Muscle layer of duodenum (tissue), 2 donors: ENCODE results near the gene ERICH4.

Experiments used
- H3K27ac ChIP-seq: one replicate; pipeline ENCODE4 v1.7.0; 2013; ENCODE audit warnings: mild to moderate bottlenecking, low read length
- H3K27me3 ChIP-seq: one replicate; pipeline ENCODE4 v1.7.0; 2013; ENCODE audit warnings: low read depth, mild to moderate bottlenecking, control low read depth, low read length
- H3K36me3 ChIP-seq, 2 donors: one replicate each; pipeline ENCODE4 v1.7.0; 2013; ENCODE audit warnings: low read length in 2 of 2, control low read depth in 1 of 2, mild to moderate bottlenecking in 1 of 2; ENCODE audit not compliant: insufficient read depth in 2 of 2, control insufficient read depth in 1 of 2
- H3K4me1 ChIP-seq, 2 donors: one replicate each; pipeline ENCODE4 v1.7.0; 2013; ENCODE audit warnings: low read length in 2 of 2, mild to moderate bottlenecking in 2 of 2, control low read depth in 1 of 2, moderate library complexity in 1 of 2; ENCODE audit not compliant: insufficient read depth in 2 of 2, control insufficient read depth in 1 of 2
- H3K4me3 ChIP-seq, 2 donors: one replicate each; pipeline ENCODE4 v1.7.0; 2013; ENCODE audit warnings: low read length in 2 of 2, low read depth in 1 of 2, mild to moderate bottlenecking in 1 of 2
- H3K9me3 ChIP-seq, 2 donors: one replicate each; pipeline ENCODE4 v1.7.0; 2013; ENCODE audit warnings: low read length in 2 of 2, control low read depth in 1 of 2, mild to moderate bottlenecking in 1 of 2; ENCODE audit not compliant: control insufficient read depth in 1 of 2
- donor health status: healthy.

ERICH4 gene

DNA sequence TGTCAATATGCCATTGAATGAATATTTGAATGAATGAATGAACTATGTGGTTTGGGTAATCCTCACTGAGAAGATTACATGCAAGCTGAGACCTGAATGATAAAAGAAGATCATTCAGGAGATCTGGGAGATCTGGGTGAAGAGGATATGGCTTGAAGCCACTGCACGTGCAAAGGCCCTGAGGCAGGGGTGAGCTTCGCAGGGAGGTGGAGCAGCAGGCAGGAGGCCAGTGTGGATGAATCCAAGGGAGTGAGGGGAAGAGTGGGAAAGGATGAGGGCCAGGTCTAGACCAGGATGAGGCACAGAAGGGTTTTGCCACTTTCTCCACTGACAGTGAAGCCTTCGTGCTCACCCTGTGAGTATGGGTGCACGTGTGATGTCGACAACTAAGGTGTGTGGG is 49.9 kb downstream of the ERICH4 start:
- Histone ChIP-seq H3K9me3 (no peaks in the 10 kb centered on the region), H3K4me1 (no peaks in the 10 kb centered on the region), H3K27ac (no peak overlapping the region), H3K36me3 (no peaks in the 10 kb centered on the region), H3K4me3 (no peak overlapping the region), H3K27me3 (no peaks in the 10 kb centered on the region)
